ENCODE results near the gene IL10RB.
"Not testable (repeated sequence)": the region's sequence is repeated elsewhere in the genome, so short reads cannot be mapped to it uniquely, and the experiment has no call there.

The IL10RB gene

DNA sequence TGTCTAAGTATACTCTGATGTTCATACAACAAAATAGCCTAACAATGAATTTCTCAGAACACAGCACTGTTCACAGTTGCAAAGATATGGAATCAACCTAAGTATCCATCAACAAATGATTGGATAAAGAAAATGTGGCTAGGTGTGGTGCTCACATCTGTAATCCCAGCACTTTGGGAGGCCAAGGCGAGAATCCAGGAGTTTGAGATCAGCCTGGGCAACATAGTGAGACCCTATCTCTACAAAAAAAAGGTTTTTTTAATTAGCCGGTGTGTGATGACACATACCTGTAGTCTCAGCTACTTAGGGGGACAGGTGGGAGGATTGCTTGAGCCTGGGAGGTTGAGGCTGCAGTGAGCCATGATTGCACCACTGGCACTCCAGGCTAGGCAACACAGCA, 25.8 kb upstream of the IL10RB start:
- no peak for DNase-seq (ENCODE audit: extremely low read depth in 1 of 2, low read depth in 1 of 2)

DNA sequence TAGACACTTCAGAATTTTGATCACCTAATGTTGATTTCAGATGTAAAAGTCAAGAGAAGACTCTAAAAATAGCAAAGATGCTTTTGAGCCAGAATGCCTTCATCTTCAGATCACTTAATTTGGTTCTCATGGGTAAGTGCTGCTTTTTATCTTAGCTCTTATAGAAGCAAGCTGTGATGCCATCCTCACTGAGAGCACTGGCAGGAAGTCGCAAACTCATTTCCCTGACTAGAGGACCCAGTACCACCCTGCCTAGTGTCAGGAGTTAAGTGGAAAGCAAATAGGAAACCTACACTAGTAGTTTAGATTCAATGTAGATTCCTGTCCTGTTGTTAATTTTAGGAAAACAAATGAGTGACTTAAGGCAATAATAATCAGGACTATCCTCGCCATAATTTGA, 24.3 kb upstream of the IL10RB start:
- DNase-seq (ENCODE audit: extremely low read depth in 1 of 2, low read depth in 1 of 2), result no peak

DNA sequence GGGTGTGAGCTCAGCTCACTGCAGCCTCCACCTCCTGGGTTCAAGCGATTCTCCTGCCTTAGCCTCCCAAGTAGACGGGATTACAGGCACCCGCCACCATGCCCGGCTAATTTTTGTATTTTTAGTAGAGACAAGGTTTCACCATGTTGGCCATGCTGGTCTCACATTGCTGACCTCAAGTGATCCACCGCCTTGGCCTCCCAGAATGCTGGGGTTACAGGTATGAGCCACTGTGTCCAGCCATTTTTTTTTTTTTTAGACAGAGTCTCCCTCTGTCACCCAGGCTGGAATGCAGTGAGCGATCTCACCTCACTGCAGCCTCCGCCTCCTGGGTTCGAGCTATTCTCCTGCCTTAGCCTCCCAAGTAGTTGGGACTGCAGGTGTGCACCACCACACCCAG, 23.3 kb upstream of the IL10RB start:
- DNase-seq (ENCODE audit: extremely low read depth in 1 of 2, low read depth in 1 of 2), result not testable (repeated sequence)

GRCh38 chr21:33244082-33244778, 21.9 kb upstream of the IL10RB start:
- DNase-seq (ENCODE audit: extremely low read depth in 1 of 2, low read depth in 1 of 2), result no peak

GRCh38 chr21:33244779-33245105, 21.4 kb upstream of the IL10RB start:
- no peak for DNase-seq (ENCODE audit: extremely low read depth in 1 of 2, low read depth in 1 of 2)

DNA sequence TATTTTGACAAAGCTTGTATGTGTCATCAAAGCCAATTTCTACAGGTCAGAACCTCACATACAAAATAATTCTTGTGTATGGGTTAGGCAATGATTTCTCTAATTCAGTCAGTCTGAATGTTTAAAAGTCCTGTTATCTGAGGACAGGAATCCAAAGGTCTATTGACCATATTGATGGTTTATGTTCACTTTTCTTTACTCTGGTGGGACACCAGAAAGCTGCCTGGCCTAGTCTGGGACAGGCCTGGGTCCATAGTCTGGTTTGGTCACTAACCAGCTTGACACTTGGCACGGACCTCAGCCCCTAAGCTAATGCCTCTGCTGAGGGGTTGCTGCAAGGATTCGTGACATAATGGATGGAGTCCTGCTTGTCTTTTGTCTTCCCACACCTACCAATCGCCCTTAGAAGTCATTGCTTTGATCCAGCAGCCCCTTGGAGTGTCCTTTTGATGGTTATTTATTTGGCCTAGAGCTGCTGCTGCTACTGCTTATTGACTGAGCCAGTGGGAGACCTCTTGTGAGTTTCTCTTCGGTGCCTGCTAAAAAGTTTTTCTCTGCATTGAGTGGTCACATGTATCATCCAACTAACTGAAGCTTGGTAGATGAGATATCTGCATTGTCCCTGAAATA, 20.8 kb upstream of the IL10RB start:
- no peak for DNase-seq (ENCODE audit: extremely low read depth in 1 of 2, low read depth in 1 of 2)

DNA sequence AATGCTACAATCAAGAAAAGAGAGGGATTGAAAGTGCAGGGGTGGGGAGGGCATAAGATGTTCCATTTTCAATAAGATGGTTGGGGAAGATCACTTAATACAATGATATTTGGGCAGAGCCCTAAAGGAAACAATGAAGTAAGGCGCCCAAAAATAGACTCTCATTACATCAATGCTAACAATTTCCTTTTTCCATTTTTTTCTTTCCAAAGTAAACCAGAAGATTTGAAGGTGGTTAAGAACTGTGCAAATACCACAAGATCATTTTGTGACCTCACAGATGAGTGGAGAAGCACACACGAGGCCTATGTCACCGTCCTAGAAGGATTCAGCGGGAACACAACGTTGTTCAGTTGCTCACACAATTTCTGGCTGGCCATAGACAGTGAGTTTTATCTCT, 19.7 kb upstream of the IL10RB start:
- DNase-seq (ENCODE audit: extremely low read depth in 1 of 2, low read depth in 1 of 2), result no peak

GRCh38 chr21:33246963-33247362, 19.2 kb upstream of the IL10RB start:
- no peak for DNase-seq (ENCODE audit: extremely low read depth in 1 of 2, low read depth in 1 of 2)

GRCh38 chr21:33247599-33247998, 18.6 kb upstream of the IL10RB start:
- no peak for DNase-seq (ENCODE audit: extremely low read depth in 1 of 2, low read depth in 1 of 2)

- DNase-seq (ENCODE audit: extremely low read depth in 1 of 2, low read depth in 1 of 2), result no peak
These were observed 16.7 kb upstream of the IL10RB start for GRCh38 chr21:33249331-33250002.

DNA sequence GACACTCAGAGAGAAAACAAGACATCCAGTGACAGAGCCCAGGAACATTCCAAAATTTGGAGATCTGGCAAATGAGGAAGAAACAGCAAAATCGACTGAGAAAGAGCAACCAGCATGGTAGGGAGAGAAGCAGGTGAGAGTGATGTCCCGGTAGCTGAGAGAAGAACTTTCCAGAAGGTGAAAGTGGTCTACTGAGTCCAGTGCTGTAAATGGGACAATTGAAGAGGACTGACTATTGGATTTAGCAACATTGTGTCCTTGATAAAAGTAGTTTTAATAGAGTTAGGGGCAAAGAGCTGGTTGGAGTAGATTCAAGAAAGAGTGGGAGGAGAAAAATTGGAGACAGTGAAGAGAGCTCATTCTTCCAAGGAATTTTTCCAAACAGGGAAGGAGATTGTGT, 15.0 kb upstream of the IL10RB start:
- no peak for DNase-seq (ENCODE audit: extremely low read depth in 1 of 2, low read depth in 1 of 2)

DNA sequence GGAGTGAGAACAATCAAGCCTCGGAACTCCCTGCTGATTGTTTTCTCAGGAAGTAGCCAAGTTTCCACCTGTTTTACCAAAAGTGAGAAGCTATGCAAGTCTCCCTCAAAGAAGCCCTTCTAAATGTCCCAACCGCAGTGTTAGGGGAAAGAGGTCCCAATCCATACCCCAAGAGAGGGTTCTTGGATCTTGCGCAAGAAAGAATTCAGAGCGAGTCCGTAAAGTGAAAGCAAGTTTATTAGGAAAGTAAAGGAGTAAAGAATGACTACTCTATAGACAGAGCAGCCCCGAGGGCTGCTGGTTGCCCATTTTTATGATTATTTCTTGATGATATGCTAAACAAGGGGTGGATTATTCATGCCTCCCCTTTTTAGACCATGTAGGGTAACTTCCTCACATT, 12.8 kb upstream of the IL10RB start:
- DNase-seq (ENCODE audit: extremely low read depth in 1 of 2, low read depth in 1 of 2), result not testable (repeated sequence)

DNA sequence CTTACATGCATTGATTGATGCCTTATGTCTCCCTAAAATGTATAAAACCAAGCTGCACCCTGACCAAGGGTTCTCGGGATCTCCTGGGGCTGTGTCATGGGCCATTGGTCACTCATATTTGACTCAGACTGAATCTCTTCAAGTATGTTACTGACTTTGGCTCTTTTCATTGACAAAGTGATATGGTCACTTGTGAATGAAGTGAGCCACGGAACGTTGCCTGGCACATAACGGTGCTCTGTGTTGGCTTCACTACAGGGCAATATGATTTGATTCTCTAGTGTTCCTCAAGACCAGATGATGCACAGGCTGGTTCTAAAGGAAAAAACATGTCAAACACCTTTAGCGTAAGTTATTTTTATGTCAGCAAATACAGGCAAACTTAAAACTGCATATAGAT, 11.4 kb upstream of the IL10RB start:
- DNase-seq (ENCODE audit: extremely low read depth in 1 of 2, low read depth in 1 of 2), result no peak

DNA sequence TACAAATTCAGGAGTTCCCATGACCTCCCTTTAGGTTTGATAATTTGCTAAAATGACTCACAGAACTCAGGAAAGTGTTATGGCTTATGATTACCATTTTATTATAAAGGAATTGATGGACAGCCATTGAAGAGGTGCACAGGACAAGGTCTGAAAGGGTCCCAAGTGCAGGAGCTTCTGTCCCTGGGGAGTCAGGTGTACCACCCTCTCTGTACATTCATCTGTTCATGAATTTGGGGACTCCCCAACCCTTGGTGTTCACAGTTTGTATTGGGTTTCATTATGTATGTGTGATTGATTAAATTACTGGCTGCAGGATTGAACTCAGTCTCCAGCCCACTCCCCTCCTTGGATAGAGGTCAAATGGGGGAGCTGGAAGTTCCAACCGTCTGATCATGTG, 10.8 kb upstream of the IL10RB start:
- no peak for DNase-seq (ENCODE audit: extremely low read depth in 1 of 2, low read depth in 1 of 2)

DNA sequence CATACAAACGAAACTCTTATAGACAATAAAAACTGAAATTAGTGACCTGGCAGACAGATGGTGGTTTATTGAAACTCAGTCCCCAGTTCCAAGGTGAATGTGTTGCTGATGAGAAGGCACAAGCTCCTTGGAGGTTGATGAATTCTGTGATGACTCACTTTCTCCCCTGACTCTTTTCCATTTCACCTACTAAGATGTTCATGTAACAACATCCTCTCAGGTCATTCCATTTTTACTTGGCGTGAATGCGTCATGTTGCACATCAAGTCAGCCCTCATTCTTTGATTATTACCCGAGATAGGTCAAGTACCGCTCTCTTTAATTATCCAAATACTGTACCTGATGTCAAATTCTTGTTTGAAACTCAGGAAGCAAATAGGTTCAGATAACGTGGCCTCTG, 10.1 kb upstream of the IL10RB start:
- no peak for DNase-seq (ENCODE audit: extremely low read depth in 1 of 2, low read depth in 1 of 2)

GRCh38 chr21:33257094-33257803, 8.9 kb upstream of the IL10RB start:
- DNase-seq (ENCODE audit: extremely low read depth in 1 of 2, low read depth in 1 of 2), result no peak

DNA sequence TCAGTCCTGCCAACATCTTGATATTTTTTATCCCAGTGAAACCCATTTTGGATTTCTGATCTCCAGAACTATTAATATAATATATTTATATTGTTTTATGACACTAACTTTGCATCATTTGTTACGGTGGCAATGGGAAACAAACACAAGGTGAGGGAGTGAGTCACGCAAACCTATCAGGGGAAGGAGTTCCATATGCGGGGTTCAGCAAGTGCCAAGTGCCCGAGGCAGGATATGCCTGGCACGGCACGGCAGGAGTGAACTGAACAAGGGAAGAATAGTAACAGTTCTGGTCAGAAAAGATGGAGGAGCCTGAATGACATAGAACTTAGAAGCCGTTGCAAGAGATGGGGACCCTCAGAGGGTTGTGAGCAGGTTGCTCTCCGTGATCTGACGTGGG, 7.7 kb upstream of the IL10RB start:
- DNase-seq (ENCODE audit: extremely low read depth in 1 of 2, low read depth in 1 of 2), result no peak

DNA sequence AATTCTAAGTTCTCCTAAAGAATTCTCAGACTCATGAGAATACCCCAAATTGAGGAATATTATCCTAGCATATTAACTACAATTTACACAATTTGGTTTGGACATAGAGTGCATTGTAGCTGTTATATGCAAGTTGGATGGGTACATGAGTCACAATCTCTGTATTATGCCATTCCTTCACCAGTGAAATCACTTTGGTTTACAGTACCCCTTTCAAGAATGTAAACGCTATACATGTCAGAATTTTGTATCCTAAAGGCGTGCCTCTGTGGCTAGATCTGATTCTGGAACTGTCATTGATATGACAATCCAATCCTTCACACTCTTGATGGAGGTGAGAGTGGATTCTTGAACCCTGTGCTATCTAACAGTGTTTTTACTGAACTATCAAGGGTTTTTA, 6.7 kb upstream of the IL10RB start:
- no peak for DNase-seq (ENCODE audit: extremely low read depth in 1 of 2, low read depth in 1 of 2)

GRCh38 chr21:33259995-33260394, 6.2 kb upstream of the IL10RB start:
- no peak for DNase-seq (ENCODE audit: extremely low read depth in 1 of 2, low read depth in 1 of 2)

DNA sequence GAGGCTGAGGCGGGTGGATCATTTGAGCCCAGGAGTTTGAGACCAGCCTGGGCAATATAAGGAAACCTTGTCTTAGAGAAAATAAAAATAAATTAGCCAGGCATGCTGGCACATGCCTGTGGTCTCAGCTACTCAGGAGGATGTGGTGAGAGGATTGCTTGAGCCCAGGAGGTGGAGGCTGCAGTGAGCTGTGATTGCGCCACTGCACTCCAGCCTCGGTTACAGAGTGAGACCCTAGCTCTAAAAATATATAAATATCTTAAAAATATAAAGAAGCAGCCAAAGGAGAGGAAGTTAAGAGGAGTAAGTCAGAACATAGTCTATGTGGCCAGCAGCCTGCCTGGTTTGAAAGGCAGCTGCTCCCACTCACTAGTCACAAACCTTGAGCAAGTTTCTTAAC, 4.5 kb upstream of the IL10RB start:
- no peak for DNase-seq (ENCODE audit: extremely low read depth in 1 of 2, low read depth in 1 of 2)

DNA sequence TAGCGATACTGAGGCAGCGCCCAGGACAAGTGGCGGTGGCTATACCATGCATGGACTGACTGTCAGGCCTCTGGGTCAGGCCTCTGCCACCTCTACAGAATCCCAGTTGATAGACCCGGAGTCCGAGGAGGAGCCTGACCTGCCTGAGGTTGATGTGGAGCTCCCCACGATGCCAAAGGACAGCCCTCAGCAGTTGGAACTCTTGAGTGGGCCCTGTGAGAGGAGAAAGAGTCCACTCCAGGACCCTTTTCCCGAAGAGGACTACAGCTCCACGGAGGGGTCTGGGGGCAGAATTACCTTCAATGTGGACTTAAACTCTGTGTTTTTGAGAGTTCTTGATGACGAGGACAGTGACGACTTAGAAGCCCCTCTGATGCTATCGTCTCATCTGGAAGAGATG, 3.2 kb upstream of the IL10RB start:
- DNase-seq (ENCODE audit: extremely low read depth in 1 of 2, low read depth in 1 of 2), result no peak

GRCh38 chr21:33264561-33264960, 1.6 kb upstream of the IL10RB start:
- no peak for DNase-seq (ENCODE audit: extremely low read depth in 1 of 2, low read depth in 1 of 2)

Measured in stimulated activated CD8-positive, alpha-beta memory T cell treated with anti-CD3 and anti-CD28 coated beads, Interleukin-7, amount 100 ng/mL, for 48 hours (primary cell).